D341Med (cell line): ENCODE results near the gene TREML1.

Experiments
- DNase-seq: peaks from one replicate; pipeline ENCODE4 v3.0.0; 2012; ENCODE audit warnings: low spot score

TREML1 gene

DNA sequence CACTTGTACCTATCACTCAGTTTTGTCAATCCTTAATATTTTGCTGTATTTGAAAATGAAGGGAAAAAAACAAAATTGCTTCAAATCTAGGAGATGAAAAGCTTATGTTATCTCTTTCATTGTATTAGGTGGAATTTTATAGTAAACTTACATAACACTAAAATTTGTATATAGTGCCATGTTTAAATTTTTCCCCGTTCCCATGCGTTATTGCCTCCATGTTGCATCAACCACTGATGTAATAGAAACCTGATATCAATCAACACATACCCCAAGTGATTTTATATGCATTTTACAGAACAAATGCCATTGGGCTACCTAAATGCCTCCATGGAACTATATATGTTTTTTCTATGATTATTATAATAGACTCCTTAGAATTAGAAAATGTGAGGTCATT lies 23.5 kb upstream of the TREML1 start:
- DNase-seq, result no peak

DNA sequence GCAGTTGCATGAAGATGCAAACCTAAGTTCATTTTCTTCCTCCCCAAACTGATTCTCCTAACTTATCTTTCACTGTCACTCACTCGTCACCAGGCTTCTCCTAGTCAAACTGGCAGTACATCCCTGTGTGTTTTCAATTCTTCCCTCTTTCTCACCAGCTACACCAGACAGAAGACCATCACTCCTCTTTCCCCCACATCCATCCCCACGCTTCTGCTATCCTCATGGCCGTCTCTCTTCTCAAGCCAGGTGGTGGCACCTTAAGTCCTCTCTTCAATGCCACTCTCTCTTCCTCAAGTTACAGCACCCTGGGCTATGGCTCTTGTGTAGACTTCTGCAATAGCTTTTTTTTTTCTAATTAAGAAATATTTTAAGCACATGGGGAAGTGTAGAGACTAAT lies 23.1 kb upstream of the TREML1 start:
- DNase-seq, result no peak

DNA sequence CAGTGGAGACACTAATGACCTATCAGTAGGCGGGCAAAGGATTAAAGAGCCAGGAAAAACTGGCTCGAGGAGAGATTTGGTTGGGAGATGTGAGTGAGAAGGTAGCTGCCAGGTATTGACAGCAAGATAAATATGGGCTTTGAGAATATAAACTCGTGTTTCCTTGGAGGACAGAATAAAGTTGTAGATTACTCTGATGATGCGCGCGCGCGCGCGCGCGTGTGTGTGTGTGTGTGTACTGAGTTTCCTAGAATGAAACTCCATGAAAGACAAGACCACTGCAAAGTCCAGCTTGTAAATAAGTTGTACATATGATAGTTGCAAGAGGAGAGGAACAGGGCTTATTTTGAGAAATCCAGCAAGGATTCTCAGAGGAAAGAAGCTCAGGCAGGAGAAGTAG lies 22.0 kb upstream of the TREML1 start:
- no peak for DNase-seq

DNA sequence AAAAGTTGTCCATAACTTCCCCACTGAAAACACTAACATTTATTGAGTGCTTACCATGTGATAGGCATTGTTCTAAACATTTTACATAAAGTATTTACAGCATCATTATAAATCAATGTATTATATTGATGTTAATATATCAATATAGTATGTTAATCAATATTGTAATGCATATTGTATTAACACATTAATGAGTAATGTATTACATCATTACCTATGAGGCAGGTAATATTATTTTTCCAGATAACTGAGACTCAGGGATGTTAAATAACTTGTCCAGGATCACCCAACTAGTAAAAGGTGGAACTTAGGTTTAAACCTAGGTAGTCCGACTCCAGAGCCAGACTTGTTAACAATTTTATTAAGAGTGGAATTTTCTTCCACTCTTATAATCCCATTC lies 20.9 kb upstream of the TREML1 start:
- no peak for DNase-seq

DNA sequence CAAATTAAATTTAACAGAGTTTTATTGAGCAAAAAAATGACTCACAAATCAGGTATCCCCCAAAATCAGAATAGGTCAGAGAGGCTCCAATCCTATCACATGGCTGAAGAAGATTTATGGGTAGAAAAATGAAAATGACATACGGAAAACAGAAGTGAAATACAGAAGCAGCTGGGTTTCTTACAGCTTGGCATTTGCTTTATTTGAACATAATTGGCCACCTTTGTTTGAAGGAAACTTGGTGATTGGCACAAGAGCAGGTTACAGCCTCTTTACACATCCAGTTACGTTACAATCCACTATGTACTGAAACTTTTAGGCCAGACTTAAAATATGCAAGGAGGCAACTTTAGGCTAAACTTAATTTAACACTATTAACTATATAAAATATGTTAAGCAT lies 20.5 kb upstream of the TREML1 start:
- no peak for DNase-seq

DNA sequence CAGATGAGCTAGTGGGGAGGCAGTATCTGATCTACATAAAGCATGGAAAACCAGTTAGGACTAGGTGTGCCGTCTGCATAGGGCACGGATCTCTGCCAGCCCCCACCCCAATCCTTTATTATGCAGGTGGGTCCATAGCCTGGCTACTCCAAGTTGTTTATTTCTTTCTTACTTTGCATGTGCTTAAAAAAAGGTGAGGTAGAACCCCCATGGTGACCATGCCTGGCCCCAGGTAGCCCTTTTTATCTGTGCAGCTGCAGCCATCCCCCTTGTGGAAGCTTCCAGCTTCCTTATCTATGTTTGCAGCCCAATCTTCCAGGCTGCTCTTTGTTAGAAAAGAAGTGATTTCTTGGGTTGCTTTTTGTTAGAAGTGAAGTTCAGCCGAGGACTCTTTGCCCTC lies 17.8 kb upstream of the TREML1 start:
- no peak for DNase-seq

DNA sequence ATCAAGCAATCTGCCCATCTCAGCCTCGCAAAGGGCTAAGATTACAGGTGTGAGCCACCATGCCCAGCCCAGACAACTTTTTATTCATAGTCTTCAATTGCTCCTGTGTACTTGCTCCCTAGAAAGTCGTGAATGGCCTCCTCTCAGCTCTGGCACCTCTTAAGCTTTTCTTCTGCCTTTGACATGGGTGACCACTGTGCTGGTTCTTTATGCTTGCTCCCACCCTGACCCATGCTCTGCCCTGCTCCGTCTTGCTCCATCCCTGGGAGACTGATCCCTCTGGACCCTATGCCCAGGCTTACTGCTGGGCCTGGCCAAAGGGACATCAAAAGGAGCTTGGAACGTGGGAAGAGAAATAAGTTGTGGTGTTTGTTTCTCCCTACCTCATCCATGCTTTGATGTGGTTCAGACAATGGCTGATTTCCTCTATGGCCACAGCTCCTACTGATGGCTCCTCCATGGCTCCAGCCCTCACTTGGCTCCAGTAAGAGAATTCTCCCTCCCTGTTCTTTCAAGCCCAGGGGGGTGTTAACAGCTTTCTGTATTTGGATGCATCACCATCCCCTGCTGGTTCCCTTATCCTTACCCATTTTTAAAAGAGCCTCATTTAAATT lies 16.5 kb upstream of the TREML1 start:
- no peak for DNase-seq

DNA sequence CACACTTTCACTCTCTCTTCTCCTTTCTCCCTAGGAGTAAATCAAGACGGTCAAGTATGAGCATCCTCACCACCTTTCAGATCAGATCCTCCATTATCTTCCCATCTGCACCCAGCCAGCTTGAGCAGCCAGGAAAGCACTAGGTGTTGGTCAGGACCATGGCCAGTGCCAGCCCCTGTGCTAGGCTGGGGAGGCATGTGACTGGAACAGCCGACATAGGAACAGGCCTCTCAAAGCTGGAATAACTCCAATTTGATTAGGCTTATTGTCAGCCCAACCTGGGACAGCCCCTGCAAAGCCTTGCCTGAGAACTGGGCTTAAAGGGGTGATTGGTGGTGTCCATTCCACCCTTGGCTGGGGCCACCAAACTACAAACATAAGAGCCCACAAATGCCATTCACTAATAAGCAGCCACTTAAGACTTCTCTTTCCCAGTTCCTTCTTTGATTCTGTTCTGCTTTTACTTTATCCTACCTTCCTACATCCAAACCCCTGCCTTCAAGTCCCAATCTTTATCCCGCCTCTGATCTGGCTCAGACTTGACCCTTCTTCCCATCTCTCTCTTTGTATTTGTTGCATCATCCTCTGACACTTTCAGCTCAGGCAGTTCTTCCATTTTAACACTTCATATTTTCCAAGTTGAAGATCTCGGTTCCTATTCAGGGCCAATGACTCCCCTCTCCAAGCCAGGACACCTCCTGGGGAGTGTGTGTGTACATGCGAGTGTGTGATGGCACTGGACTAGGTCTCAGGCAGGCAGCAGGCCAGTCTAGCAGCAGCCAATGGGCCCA lies 13.2 kb upstream of the TREML1 start:
- peak; percentile 11 for DNase-seq

DNA sequence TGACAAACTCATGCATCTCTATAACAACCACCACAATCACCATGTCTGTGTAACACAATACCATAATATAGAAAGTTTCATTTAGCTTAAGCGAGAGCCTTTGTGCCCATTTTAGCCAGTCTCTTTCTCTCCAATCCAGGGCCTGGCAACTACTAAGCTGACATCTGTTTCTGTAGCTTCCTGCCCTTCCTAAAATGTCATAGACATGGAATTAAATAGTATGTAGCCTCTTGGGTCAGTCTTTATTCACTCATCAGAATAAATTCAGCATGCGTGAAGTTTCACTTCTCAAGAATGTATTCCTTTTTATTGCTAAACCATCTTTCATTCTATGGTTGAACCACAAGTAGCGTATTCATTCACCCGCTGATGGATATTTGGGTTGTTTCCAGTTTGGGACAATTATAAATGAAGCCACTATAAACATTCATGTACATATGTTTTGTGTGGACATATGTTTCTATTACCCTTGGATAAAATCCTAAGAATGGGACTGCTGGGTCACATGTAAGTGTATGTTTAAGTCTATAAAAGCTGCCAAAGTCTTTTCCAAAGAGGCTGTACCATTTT lies 10.5 kb upstream of the TREML1 start:
- no peak for DNase-seq

DNA sequence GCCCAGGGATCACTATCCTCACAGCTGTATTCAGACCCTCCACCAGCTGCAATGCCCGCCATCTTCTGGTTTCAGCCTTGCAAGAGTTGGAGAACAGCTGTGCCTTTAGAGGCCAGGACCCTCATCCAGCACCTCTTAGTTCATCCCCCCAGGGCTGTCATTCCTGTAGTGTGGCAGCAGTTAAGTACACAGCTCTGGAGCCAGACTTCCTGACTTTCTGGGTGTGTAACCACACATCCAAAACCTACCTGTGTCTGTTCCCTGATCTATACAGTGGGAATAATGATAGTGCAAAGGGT lies 9.2 kb upstream of the TREML1 start:
- DNase-seq, result no peak

DNA sequence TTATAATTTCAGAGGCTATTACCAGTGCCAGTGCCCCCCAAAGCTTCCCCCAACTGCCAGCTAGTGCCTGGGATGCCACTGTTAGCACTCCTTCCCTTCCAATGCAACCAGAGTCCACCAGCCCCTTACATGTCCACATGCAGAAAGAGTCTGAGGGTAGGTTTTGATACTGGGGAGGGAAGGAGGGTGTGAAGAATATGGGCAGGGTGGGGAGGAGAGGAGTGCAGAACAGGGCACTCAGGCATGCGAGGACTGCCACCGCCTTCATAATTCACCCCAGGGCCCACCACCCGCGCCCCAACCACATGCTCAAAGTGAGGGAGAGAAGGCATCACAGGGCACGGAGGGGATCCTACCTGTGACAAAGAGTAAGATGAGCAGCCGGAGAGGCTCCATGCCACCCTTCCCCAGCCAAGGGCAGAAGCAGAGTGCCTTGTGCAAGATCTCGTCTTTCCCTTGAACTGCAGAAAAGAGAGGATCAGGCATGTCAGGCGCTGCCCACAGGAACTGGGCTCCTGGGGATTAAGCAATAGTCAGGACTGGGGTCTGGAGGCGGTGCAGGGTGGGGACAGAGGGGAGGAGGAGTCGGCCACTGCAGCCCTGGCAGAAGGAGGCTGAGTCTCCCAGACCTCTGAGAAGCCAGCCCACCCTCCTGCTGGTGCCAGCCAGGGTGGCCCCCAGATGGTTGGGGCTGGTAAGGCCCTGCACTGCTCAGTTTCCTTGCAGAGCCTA lies 8.7 kb upstream of the TREML1 start, which contains the start of gene TREM2:
TREM2 (minus strand) TSS at position 430 of the 732 bp plus-strand sequence; CDS start at position 396, 34 bp downstream.
- DNase-seq, result peak; percentile 18

DNA sequence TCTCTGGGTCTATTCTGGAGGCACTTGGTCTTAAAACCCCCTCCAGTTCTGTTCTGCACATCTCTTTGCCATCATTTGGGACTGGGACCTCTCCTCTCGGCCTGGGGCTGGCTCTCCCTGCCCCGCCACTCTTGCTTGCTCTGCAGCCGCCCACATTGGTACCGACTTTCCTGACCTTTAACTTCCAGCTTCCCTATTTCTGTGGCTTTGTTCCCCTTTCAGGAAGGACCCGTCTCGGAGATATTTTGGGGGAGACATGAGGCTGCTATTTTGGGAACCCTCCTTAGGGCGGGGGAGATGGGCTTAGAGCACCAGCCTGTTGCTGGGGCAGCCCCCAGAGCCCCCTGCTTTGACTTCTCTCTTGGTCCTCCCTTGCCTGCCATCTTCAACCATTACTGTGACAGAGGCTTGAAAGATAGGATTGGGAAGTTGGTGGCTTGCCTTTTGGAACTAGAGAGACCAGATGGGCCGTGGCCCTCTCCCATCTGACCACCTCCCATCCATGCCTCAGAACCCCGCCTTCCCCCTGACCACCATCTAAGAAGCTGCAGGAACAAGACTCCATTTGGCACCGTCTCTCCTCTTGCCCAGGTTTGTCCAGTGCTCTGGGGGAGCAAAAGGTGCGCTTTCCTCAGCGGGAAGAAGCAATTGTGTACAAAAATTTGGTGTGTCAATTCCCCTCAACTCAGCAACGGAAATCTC lies 7.9 kb upstream of the TREML1 start:
- peak; percentile 13 for DNase-seq

DNA sequence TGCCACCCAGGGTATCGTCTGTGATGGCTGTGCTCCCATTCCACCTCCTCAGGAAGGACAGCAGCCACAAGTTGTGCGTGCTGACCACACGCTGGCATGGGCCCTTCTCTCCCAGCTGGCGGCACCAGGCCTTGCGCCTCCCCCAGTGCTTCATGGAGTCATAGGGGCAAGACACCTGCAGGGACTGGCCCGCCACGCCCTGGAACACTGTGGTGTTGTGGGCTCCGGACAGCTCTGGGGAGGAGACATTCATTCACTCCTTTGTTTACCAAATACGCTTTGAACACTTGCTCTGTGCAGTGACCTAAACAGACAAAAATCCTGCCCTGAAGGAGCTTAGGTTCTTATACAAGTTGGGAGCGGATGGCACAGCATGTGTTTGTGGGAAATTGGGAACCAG lies 7.2 kb upstream of the TREML1 start:
- peak; percentile 16 for DNase-seq

DNA sequence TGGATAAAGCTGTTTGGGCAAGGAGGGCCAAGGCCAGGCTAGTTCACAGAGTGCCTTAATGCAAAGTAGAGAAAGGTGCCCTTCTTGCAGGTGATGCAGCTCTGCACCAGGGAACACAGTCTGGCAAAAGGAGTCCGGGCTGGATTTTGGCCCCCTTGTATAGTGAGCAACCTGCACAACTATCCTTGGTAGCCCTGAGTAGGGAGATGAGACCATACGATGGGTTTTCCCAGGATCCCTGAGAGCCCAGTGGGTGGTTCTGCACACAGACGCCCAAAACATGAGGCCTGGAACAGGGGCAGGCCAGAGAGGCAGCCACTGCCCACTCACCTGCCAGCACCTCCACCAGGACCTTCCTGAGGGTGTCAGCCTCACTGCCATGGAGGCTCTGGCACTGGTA lies 6.8 kb upstream of the TREML1 start:
- peak; percentile 10 for DNase-seq

DNA sequence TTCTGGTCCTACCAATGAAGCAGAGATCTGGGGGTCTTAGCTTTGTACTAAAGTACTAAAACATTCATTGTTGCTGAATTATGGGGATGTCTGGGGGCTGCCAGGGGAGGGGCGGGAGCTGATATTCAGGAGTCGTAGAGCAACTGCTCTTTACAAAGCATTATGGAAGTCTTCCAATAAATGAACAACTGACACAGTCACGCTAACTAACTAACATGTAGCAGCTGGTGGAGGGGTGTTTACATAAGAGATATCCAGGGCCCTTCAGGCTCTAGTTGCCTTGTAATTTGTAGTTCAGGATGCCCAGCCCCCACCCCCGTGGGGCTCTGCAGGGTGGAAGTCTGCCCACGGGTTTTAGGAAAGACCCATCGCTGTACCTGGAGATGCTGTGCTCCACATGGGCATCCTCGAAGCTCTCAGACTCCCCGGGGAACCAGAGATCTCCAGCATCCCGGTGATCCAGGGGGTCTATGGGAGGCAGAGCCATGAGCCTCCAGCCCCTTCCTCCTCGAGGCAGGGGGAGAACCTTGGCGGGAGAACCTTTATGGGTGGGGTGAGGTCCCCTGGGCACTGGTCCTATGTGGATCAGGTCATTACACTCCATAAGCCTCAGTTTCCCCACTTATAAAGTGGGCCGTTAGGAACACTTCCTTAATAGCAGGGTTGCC lies 5.4 kb upstream of the TREML1 start:
- DNase-seq, result peak; percentile 10

DNA sequence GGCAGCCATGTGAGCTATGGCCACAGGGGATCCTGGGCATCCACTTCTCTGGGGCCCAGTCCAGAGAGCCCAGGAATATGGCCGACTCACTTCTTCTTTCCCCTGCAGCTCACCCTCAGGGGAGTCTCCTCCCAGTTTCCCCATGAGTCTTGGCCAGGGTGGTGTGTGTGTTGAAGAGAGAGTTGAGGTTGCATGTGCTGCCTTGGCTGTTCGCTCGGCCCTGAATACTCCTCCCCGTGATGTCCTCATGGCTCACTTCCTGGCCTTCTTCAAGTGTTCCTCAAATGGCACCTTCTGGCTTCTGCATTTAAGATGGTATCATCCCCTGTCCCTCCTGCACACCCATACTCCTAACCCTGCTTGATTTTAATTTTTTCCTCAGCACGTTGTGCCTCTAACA lies 3.2 kb upstream of the TREML1 start:
- no peak for DNase-seq

DNA sequence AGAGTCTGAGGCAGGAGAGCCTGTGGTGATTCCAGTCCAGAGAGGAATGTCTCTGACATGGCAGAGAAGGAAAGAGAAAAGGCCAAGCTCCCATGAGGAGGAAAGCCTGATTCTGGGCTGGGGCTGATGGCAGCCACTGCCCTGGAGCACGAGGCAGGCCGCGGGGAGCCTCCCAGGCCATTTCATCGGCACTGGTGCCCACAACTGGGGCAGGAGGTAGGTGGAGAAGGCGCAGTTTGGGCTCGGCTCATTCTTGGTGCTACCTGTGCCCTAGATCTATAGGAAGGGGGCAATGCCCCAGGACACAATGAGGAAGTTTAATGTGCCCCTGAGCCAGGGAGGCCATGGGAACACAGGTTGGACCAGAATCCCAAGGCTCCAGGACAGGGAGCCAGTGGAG lies 2.6 kb upstream of the TREML1 start:
- peak; percentile 17 for DNase-seq

DNA sequence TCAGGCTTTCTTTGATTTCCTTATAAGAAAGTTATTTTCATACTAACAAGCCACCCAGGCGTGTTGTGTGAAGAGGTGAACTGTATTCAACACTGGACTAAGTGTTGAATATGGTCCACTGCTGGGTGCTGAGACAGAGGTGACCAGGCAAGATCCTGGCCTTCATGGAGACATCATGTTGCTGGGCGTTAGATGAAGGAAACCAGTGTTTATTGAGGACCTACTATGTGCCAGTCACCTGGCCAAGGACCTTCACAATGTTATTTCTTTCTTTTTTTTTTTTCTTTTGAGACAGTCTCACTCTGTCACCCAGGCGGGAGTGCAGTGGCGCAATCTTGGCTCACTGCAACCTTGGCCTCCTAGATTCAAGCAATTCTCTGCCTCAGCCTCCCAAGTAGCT lies 1.9 kb upstream of the TREML1 start:
- no peak for DNase-seq

DNA sequence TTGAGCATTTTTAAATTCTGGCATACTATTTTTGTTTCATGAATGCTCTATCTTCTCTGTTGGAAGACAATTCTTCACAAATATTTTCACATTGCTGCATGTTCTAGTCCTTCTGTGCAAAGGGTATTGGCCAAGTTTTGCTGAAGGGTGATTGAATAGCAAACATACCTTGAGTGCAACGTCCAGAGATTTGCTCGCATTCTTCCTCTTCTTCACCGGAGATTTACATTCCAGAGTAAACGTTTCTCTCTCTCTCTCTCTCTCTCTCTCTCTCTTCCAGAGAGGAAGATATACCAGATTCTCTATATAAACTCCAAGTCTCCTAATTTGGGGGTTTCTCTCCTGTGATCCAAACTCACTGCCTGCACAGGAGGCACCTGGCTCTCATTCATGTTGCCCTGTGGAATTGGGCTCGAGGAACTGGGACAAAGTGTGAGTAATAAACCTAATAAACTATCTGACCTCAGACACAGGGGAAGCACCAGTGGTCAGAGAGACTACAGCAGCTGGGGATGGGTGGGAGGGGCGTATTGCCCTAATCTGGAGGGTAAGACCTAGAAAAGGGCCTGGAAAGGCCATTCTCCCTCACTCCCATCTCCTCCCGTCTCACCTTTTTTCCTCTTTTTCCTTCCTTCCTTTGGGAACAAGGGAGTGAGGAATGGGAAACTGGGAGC lies 1.1 kb upstream of the TREML1 start:
- DNase-seq, result no peak

DNA sequence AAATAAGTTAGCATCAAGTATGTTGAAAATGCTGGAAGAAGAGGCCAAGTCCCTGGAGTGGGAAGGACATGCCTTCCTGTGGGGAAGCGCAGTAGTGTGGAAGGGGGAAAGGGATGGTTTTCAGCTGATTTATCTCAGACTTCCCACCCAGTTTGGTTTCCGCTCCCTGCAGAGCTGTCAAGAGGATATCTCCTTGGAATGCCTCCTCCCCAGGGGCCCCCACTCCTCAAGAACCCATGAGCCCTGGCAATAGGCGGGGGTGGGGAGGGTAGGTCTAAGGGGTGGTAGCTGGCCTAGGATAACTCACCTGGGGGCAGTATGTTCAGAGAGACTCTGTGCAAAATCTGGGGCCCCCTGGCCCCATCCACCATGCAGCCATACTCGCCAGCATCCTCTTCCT lies 696 bp downstream of the TREML1 start:
- no peak for DNase-seq

DNA sequence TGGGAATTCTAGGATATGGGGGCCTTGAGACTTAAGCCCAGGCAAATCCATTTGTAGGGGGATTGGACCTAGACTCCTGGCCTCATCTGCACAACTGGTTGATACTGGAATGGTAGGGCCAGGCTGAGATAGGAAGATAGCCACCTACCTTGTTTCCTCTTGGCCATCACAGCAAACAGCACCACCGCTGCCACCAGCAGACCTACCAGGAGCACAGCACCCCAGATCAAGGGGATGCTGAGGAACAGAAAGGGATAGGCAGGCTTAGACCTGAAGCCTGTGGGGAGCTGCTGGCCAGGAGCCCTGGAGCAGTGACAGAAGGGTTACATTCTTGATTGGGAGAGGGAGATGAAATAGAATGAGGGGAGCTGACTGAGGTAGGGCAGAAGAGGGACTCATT lies 3.5 kb downstream of the TREML1 start:
- DNase-seq, result no peak
